WTC11 (cell line): ENCODE results near the gene RSRP1. TPM values are rescaled to one million over a fixed set of nuclear protein-coding genes. Genes with fewer than 3 reads are reported as not detected.

Experiments used
- ATAC-seq: fragments of 200-7000 bp; cut with Tn5 transposase; 2 replicates; pipeline ENCODE4 v1.10.0; 2021; ENCODE audit warnings: mild to moderate bottlenecking, moderate library complexity
- CTCF ChIA-PET: fragments of 300-600 bp; sonication (Branson Sonifier 250); formaldehyde crosslinking; loops from one replicate; lab custom pipeline; 2021; ENCODE audit warnings: antibody characterized with exemption; lab: Charles Lee
- POLR2A ChIA-PET: fragments of 350-600 bp; sonication (Branson Sonifier 250); formaldehyde crosslinking; loops from one replicate; lab custom pipeline; 2021; ENCODE audit warnings: antibody characterized with exemption; lab: Charles Lee
- DNase-seq: peaks from one replicate; pipeline ENCODE4 v3.0.0; 2021; ENCODE audit warnings: low spot score
- H3K27ac Mint-ChIP-seq: 2 replicates; pipeline ENCODE4 v1.8.0; 2021; ENCODE audit warnings: mixed read lengths
- H3K27me3 Mint-ChIP-seq: 2 replicates; pipeline ENCODE4 v1.8.0; 2021; ENCODE audit warnings: low read depth, mild to moderate bottlenecking, moderate library complexity, mixed read lengths
- H3K36me3 Mint-ChIP-seq: 2 replicates; pipeline ENCODE4 v1.8.0; 2021; ENCODE audit warnings: mixed read lengths
- H3K4me1 Mint-ChIP-seq: 2 replicates; pipeline ENCODE4 v1.8.0; 2022; ENCODE audit warnings: mixed read lengths
- H3K4me3 Mint-ChIP-seq: 2 replicates; pipeline ENCODE4 v1.8.0; 2021; ENCODE audit warnings: mild to moderate bottlenecking, moderate library complexity, mixed read lengths
- H3K9me3 Mint-ChIP-seq: 2 replicates; pipeline ENCODE4 v1.8.0; 2021; ENCODE audit warnings: mixed read lengths
- ELF4 ChIP-seq: sonication (generic); formaldehyde crosslinking; IDR thresholded peaks from 2 replicates; pipeline ENCODE4 v1.8.1; 2022; ENCODE audit warnings: low read depth, mild to moderate bottlenecking, moderate library complexity, missing genetic modification reagents
- ESRRA ChIP-seq: sonication (generic); formaldehyde crosslinking; IDR thresholded peaks from 2 replicates; pipeline ENCODE4 v1.8.1; 2022; ENCODE audit warnings: mild to moderate bottlenecking, missing genetic modification reagents, borderline replicate concordance
- ETV6 ChIP-seq: sonication (generic); formaldehyde crosslinking; IDR thresholded peaks from 2 replicates; pipeline ENCODE4 v1.8.1; 2022; ENCODE audit warnings: mild to moderate bottlenecking, missing genetic modification reagents
- JAZF1 ChIP-seq: fragments of 250-450 bp; sonication (Bioruptor Pico); IDR thresholded peaks from 2 replicates; pipeline ENCODE4 v1.9.0; 2021; ENCODE audit warnings: moderate library complexity, mild to moderate bottlenecking, inconsistent platforms
- NFYB ChIP-seq: sonication (generic); formaldehyde crosslinking; conservative IDR thresholded peaks from 2 replicates; pipeline ENCODE4 v1.8.0; 2022; ENCODE audit warnings: low read depth, missing genetic modification reagents
- PRRX2 ChIP-seq: fragments of 250-450 bp; sonication (Bioruptor Pico); IDR thresholded peaks from 2 replicates; pipeline ENCODE4 v1.8.0; 2021; ENCODE audit warnings: mild to moderate bottlenecking
- ZNF263 ChIP-seq: sonication (generic); formaldehyde crosslinking; IDR thresholded peaks from 2 replicates; pipeline ENCODE4 v1.8.1; 2022; ENCODE audit warnings: low read depth, mild to moderate bottlenecking, moderate library complexity, missing genetic modification reagents
- ZNF396 ChIP-seq: fragments of 250-450 bp; sonication (Bioruptor Pico); IDR thresholded peaks from 2 replicates; pipeline ENCODE4 v1.8.0; 2021; ENCODE audit warnings: mild to moderate bottlenecking, moderate library complexity, borderline replicate concordance
- ZNF423 ChIP-seq: fragments of 250-450 bp; sonication (Bioruptor Pico); IDR thresholded peaks from 2 replicates; pipeline ENCODE4 v2.1.2; 2022; ENCODE audit warnings: mild to moderate bottlenecking, moderate library complexity
- total RNA-seq: library from RNA; stranded (reverse); gene quantifications from 3 replicates; pipeline ENCODE4 v1.2.3, GENCODE V29; 2021
- TF ChIP-seq, protein P1 (sequence below): sonication (generic); formaldehyde crosslinking; conservative IDR thresholded peaks from 2 replicates; pipeline ENCODE4 v1.8.1; 2023; ENCODE audit warnings: mild to moderate bottlenecking, low read depth, missing genetic modification reagents, moderate library complexity
- TF ChIP-seq, protein P2 (sequence below): sonication (generic); formaldehyde crosslinking; IDR thresholded peaks from 2 replicates; pipeline ENCODE4 v1.8.0; 2022; ENCODE audit warnings: missing genetic modification reagents
- TF ChIP-seq, protein P3 (sequence below): sonication (generic); formaldehyde crosslinking; IDR thresholded peaks from 2 replicates; pipeline ENCODE4 v1.8.0; 2023; ENCODE audit warnings: missing genetic modification reagents
- TF ChIP-seq, protein P4 (sequence below): sonication (generic); formaldehyde crosslinking; IDR thresholded peaks from 2 replicates; pipeline ENCODE4 v1.8.1; 2022; ENCODE audit warnings: low read depth, missing genetic modification reagents, borderline replicate concordance
- TF ChIP-seq, protein P5 (sequence below): sonication (generic); formaldehyde crosslinking; conservative IDR thresholded peaks from 2 replicates; pipeline ENCODE4 v1.8.1; 2022; ENCODE audit warnings: mild to moderate bottlenecking, missing genetic modification reagents
- TF ChIP-seq, protein P6 (sequence below): sonication (generic); formaldehyde crosslinking; IDR thresholded peaks from 2 replicates; pipeline ENCODE4 v1.8.1; 2023; ENCODE audit warnings: mild to moderate bottlenecking, moderate library complexity, missing genetic modification reagents
- TF ChIP-seq, protein P7 (sequence below): fragments of 250-450 bp; sonication (Bioruptor Pico); conservative IDR thresholded peaks from 2 replicates; pipeline ENCODE4 v1.9.0; 2021; ENCODE audit warnings: mild to moderate bottlenecking
- TF ChIP-seq, protein P8 (sequence below): sonication (generic); formaldehyde crosslinking; IDR thresholded peaks from 2 replicates; pipeline ENCODE4 v1.8.0; 2023; ENCODE audit warnings: mild to moderate bottlenecking, missing genetic modification reagents

RSRP1 gene
- total RNA-seq, 1 experiment from 2014 or later: 78.1 TPM

DNA sequence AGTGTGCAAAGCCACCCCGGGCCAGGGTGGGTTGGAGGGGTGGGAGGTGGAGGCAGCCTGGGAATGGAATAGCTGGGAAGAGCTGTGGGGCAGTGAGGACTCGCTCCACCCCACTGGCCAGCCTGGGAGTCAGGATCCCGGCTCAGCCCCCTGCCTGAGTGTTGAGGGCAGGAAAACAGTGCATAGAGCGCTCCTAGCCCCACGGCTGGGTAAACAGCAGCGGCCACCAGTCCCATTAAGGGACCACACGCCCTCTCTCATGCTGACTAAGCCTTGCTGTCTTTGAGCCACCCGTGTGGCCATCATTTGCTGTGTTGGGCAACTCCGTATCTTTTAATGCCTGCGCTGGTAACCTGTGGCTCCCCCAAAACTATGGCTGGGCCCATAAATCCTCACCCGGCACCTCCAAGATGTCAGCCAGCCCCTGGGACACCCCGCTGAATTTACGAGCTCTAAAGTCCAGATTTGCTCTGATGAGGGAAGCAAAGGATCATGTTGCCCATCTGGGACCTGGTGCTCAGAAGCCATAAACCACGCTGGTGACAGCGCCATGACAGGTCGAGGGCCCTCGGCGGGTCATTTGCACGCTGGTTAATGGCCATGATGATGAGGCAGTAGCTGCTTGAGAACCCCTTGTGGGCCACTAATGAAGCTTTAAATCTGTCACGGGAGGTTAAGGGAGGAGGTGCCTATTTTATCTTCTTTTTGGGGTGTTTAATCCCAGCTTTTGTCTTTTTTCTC is 49.8 kb downstream of the RSRP1 start:
- DNase-seq (no peak), ATAC-seq (no peak)
- TF ChIP-seq, protein P1, sequence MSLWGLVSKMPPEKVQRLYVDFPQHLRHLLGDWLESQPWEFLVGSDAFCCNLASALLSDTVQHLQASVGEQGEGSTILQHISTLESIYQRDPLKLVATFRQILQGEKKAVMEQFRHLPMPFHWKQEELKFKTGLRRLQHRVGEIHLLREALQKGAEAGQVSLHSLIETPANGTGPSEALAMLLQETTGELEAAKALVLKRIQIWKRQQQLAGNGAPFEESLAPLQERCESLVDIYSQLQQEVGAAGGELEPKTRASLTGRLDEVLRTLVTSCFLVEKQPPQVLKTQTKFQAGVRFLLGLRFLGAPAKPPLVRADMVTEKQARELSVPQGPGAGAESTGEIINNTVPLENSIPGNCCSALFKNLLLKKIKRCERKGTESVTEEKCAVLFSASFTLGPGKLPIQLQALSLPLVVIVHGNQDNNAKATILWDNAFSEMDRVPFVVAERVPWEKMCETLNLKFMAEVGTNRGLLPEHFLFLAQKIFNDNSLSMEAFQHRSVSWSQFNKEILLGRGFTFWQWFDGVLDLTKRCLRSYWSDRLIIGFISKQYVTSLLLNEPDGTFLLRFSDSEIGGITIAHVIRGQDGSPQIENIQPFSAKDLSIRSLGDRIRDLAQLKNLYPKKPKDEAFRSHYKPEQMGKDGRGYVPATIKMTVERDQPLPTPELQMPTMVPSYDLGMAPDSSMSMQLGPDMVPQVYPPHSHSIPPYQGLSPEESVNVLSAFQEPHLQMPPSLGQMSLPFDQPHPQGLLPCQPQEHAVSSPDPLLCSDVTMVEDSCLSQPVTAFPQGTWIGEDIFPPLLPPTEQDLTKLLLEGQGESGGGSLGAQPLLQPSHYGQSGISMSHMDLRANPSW (CRISPR knock-in tag): no peak
- TF ChIP-seq ESRRA (CRISPR knock-in tag) (no peak), ETV6 (no peak), ELF4 (CRISPR knock-in tag) (no peak), NFYB (CRISPR knock-in tag) (no peak), ZNF423 (CRISPR knock-in tag) (no peak), PRRX2 (CRISPR knock-in tag) (no peak), JAZF1 (CRISPR knock-in tag) (no peak), ZNF263 (CRISPR knock-in tag) (no peak)
- TF ChIP-seq, protein P2, sequence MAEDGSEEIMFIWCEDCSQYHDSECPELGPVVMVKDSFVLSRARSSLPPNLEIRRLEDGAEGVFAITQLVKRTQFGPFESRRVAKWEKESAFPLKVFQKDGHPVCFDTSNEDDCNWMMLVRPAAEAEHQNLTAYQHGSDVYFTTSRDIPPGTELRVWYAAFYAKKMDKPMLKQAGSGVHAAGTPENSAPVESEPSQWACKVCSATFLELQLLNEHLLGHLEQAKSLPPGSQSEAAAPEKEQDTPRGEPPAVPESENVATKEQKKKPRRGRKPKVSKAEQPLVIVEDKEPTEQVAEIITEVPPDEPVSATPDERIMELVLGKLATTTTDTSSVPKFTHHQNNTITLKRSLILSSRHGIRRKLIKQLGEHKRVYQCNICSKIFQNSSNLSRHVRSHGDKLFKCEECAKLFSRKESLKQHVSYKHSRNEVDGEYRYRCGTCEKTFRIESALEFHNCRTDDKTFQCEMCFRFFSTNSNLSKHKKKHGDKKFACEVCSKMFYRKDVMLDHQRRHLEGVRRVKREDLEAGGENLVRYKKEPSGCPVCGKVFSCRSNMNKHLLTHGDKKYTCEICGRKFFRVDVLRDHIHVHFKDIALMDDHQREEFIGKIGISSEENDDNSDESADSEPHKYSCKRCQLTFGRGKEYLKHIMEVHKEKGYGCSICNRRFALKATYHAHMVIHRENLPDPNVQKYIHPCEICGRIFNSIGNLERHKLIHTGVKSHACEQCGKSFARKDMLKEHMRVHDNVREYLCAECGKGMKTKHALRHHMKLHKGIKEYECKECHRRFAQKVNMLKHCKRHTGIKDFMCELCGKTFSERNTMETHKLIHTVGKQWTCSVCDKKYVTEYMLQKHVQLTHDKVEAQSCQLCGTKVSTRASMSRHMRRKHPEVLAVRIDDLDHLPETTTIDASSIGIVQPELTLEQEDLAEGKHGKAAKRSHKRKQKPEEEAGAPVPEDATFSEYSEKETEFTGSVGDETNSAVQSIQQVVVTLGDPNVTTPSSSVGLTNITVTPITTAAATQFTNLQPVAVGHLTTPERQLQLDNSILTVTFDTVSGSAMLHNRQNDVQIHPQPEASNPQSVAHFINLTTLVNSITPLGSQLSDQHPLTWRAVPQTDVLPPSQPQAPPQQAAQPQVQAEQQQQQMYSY (CRISPR knock-in tag): no peak
- TF ChIP-seq, protein P3, sequence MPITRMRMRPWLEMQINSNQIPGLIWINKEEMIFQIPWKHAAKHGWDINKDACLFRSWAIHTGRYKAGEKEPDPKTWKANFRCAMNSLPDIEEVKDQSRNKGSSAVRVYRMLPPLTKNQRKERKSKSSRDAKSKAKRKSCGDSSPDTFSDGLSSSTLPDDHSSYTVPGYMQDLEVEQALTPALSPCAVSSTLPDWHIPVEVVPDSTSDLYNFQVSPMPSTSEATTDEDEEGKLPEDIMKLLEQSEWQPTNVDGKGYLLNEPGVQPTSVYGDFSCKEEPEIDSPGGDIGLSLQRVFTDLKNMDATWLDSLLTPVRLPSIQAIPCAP (CRISPR knock-in tag): no peak
- Mint-ChIP-seq H3K27ac (no peak overlapping the region), H3K36me3 (no peaks in the 10 kb centered on the region), H3K4me3 (no peak overlapping the region), H3K27me3 (no peaks in the 10 kb centered on the region), H3K9me3 (no peaks in the 10 kb centered on the region), H3K4me1 (peaks cover 22% of the 10 kb centered on the region)
- CTCF ChIA-PET: interaction anchor here (1.3 to 3.4 kb wide), 3 partner anchors 8 to 235 kb away, joined by 3 to 14 read pairs (median 3); no protein-coding TSS in a partner anchor
- POLR2A ChIA-PET: interaction anchor here (0.5 kb wide), 1 partner anchor 244 kb away, joined by 3 read pairs; no protein-coding TSS in a partner anchor

DNA sequence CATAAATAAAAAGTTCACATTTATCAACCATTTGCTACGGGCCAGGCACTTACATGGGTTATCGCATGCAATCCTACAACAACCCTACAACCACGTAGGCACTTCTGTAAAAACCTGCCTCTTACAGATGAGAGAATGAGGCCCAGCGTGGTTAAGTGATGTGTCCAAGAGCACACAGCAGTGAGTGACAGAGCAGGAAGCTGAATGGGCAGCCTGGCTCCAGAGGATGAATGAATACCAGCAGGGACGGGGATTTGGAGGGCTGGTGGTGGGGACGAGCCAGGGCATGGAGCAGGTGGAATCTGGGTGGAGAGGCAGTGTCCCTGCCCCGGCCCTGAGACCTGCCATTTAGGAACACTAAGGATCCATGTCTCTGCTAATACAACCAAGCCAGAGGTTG is 50.4 kb downstream of the RSRP1 start:
- no peaks in the 10 kb centered on the region for H3K27me3 Mint-ChIP-seq
- TF ChIP-seq JAZF1 (CRISPR knock-in tag) (no peak), ZNF396 (CRISPR knock-in tag) (no peak)
- TF ChIP-seq, protein P4, sequence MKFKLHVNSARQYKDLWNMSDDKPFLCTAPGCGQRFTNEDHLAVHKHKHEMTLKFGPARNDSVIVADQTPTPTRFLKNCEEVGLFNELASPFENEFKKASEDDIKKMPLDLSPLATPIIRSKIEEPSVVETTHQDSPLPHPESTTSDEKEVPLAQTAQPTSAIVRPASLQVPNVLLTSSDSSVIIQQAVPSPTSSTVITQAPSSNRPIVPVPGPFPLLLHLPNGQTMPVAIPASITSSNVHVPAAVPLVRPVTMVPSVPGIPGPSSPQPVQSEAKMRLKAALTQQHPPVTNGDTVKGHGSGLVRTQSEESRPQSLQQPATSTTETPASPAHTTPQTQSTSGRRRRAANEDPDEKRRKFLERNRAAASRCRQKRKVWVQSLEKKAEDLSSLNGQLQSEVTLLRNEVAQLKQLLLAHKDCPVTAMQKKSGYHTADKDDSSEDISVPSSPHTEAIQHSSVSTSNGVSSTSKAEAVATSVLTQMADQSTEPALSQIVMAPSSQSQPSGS (CRISPR knock-in tag): no peak
- TF ChIP-seq, protein P5, sequence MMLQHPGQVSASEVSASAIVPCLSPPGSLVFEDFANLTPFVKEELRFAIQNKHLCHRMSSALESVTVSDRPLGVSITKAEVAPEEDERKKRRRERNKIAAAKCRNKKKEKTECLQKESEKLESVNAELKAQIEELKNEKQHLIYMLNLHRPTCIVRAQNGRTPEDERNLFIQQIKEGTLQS: no peak
- TF ChIP-seq, protein P6, sequence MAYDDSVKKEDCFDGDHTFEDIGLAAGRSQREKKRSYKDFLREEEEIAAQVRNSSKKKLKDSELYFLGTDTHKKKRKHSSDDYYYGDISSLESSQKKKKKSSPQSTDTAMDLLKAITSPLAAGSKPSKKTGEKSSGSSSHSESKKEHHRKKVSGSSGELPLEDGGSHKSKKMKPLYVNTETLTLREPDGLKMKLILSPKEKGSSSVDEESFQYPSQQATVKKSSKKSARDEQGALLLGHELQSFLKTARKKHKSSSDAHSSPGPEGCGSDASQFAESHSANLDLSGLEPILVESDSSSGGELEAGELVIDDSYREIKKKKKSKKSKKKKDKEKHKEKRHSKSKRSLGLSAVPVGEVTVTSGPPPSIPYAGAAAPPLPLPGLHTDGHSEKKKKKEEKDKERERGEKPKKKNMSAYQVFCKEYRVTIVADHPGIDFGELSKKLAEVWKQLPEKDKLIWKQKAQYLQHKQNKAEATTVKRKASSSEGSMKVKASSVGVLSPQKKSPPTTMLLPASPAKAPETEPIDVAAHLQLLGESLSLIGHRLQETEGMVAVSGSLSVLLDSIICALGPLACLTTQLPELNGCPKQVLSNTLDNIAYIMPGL (CRISPR knock-in tag): no peak
- TF ChIP-seq, protein P7, sequence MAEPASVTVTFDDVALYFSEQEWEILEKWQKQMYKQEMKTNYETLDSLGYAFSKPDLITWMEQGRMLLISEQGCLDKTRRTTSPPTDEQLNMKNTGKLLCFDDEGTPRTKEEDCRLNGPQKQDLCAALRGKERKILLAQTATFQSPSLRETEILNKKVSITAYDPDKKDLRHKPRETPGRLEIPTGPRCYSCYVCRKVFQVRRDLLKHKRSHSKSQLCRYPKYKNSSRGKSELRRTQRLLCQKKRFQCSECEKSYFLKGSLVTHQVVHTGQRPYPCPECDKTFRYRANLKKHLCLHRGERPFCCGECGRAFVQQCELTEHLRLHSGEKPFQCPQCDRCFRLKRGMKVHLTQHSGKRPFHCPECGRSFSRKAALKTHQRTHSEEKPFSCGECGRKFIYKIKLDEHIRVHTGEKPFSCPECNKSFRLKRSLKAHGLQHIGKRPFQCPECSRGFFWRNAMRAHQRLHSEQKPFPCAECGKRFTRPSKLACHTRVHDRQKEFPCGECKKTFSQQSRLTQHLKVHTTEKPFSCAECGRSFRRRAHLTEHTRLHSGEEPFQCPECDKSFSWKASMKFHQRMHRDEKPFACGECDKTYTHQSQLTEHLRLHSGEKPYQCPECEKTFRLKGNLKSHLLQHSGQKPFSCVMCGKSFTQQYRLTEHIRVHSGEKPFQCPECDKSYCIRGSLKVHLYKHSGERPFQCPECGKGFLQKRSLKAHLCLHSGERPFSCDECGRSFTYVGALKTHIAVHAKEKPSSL (CRISPR knock-in tag): no peak
- TF ChIP-seq, protein P8, sequence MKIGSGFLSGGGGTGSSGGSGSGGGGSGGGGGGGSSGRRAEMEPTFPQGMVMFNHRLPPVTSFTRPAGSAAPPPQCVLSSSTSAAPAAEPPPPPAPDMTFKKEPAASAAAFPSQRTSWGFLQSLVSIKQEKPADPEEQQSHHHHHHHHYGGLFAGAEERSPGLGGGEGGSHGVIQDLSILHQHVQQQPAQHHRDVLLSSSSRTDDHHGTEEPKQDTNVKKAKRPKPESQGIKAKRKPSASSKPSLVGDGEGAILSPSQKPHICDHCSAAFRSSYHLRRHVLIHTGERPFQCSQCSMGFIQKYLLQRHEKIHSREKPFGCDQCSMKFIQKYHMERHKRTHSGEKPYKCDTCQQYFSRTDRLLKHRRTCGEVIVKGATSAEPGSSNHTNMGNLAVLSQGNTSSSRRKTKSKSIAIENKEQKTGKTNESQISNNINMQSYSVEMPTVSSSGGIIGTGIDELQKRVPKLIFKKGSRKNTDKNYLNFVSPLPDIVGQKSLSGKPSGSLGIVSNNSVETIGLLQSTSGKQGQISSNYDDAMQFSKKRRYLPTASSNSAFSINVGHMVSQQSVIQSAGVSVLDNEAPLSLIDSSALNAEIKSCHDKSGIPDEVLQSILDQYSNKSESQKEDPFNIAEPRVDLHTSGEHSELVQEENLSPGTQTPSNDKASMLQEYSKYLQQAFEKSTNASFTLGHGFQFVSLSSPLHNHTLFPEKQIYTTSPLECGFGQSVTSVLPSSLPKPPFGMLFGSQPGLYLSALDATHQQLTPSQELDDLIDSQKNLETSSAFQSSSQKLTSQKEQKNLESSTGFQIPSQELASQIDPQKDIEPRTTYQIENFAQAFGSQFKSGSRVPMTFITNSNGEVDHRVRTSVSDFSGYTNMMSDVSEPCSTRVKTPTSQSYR (CRISPR knock-in tag): no peak

More for the DNA sequence above, 50.4 kb downstream of the RSRP1 start:
- Mint-ChIP-seq H3K4me3 (no peak overlapping the region), H3K4me1 (peaks cover 22% of the 10 kb centered on the region), H3K27ac (no peak overlapping the region), H3K9me3 (no peaks in the 10 kb centered on the region), H3K36me3 (no peaks in the 10 kb centered on the region)
- ATAC-seq (no peak), DNase-seq (no peak)
- ChIA-PET CTCF (interaction anchor here (1.3 to 3.4 kb wide), 2 partner anchors 9 to 234 kb away, joined by 3 to 14 read pairs; no protein-coding TSS in a partner anchor), POLR2A (interaction anchor here (0.5 kb wide), 1 partner anchor 244 kb away, joined by 3 read pairs; no protein-coding TSS in a partner anchor)
